K562 (cell line): Measurements from ENCODE around the gene UBXN6. TPM values are rescaled to one million over a fixed set of nuclear protein-coding genes. Genes with fewer than 3 reads are reported as not detected.

ENCODE experiments used
- ATAC-seq: fragments of 200-7000 bp; cut with Tn5 transposase; 3 replicates; pipeline ENCODE4 v1.9.1; 2020; ENCODE audit warnings: moderate library complexity
- BruUV-seq: library from RNA; stranded (reverse); fragments of 400-500 nt; replicated peaks from 2 replicates; lab custom pipeline; 2021; lab: Mats Ljungman, UMichigan
- CTCF ChIA-PET: fragments of 300-600 bp; formaldehyde crosslinking; extraction: SDS; loops from one replicate; lab custom pipeline; 2021; ENCODE audit warnings: low intra/inter-chr PET ratio; lab: Yijun Ruan, JAX
- POLR2A ChIA-PET: fragments of 300-600, 350-650 bp; sonication (Branson Sonifier 250); formaldehyde crosslinking; extraction: SDS; loops from one replicate; lab custom pipeline; 2021; ENCODE audit warnings: antibody characterized with exemption, inconsistent platforms; lab: Yijun Ruan, JAX
- DNase-seq, 4 experiments: peaks; one replicate each; pipeline versions ENCODE4 v3.0.0 to v3.0.0-alpha.2; 2011 to 2018; ENCODE audit warnings: low spot score in 3 of 4, mixed read lengths in 3 of 4; ENCODE audit errors: extremely low read depth in 1 of 4
- FAIRE-seq: peaks from 2 replicates; lab custom pipeline; 2011; peaks lifted over from hg19 to GRCh38; lab: Jason Lieb, UNC
- H2AFZ ChIP-seq: 2 replicates; pipeline ENCODE4 v1.6.0; 2011; ENCODE audit warnings: low read depth, low read length, control low read depth, inconsistent platforms
- H3K27ac ChIP-seq: fragments of 200-600 bp; 3 replicates; pipeline ENCODE4 v1.8.0; 2011; ENCODE audit warnings: low read depth, mild to moderate bottlenecking, control low read depth, inconsistent platforms, low read length, moderate library complexity, mixed read lengths; ENCODE audit errors: extremely low read depth
- H3K27me3 ChIP-seq, 2 experiments: fragments of 300-600 bp in 1 of 2; 2 replicates in 1 of 2; 3 replicates in 1 of 2; pipeline versions ENCODE4 v1.6.0 to v1.8.0; 2011; ENCODE audit warnings: inconsistent platforms in 2 of 2, low read length in 2 of 2, mild to moderate bottlenecking in 1 of 2, mixed read lengths in 1 of 2, moderate library complexity in 1 of 2; ENCODE audit not compliant: control insufficient read depth in 2 of 2, insufficient read depth in 2 of 2
- H3K36me3 ChIP-seq: fragments of 300-600 bp; 3 replicates; pipeline ENCODE4 v1.8.0; 2011; ENCODE audit warnings: mild to moderate bottlenecking, low read length, inconsistent platforms; ENCODE audit not compliant: control insufficient read depth, insufficient read depth
- H3K4me1 ChIP-seq, 2 experiments: fragments of 200-600 bp in 1 of 2; replicated peaks in 1 of 2; 2 replicates in 1 of 2; 3 replicates in 1 of 2; pipeline versions ENCODE4 v1.5.1 to v1.8.0; 2011; ENCODE audit warnings: inconsistent platforms in 2 of 2, low read length in 2 of 2, mild to moderate bottlenecking in 1 of 2, mixed read lengths in 1 of 2, moderate library complexity in 1 of 2; ENCODE audit not compliant: control insufficient read depth in 2 of 2, insufficient read depth in 2 of 2
- H3K4me2 ChIP-seq: 2 replicates; pipeline ENCODE4 v1.6.1; 2011; ENCODE audit warnings: low read length, control low read depth, inconsistent platforms, mixed read lengths; ENCODE audit not compliant: insufficient read depth
- H3K4me3 ChIP-seq: fragments of 200-600 bp; sonication (generic), shearing (Covaris generic); 2 replicates; pipeline ENCODE4 v1.5.1; 2016; ENCODE audit warnings: control low read depth, inconsistent platforms
- H3K79me2 ChIP-seq: fragments of 200-600 bp; 3 replicates; pipeline ENCODE4 v1.8.0; 2011; ENCODE audit warnings: low read length, inconsistent platforms; ENCODE audit not compliant: control insufficient read depth, insufficient read depth
- H3K9ac ChIP-seq, 2 experiments: 2 replicates each; pipeline versions ENCODE4 v1.6.0 to v1.6.1; 2011; ENCODE audit warnings: low read depth in 2 of 2, low read length in 2 of 2, control low read depth in 1 of 2, inconsistent platforms in 1 of 2, mild to moderate bottlenecking in 1 of 2, mixed read lengths in 1 of 2; ENCODE audit not compliant: insufficient read depth in 1 of 2
- H3K9me1 ChIP-seq: one replicate; pipeline ENCODE4 v1.6.0; 2011; ENCODE audit warnings: inconsistent platforms, mild to moderate bottlenecking, low read length, moderate library complexity; ENCODE audit not compliant: control insufficient read depth, insufficient read depth
- H3K9me3 ChIP-seq: replicated peaks from 2 replicates; pipeline ENCODE4 v1.5.1; 2011; ENCODE audit warnings: low read depth, low read length, inconsistent platforms; ENCODE audit not compliant: control insufficient read depth, insufficient read depth
- H4K20me1 ChIP-seq: replicated peaks from 2 replicates; pipeline ENCODE4 v1.6.1; 2011; ENCODE audit warnings: low read length, inconsistent platforms, mixed read lengths; ENCODE audit not compliant: control insufficient read depth, insufficient read depth
- CBX3 ChIP-seq, 2 experiments: IDR thresholded peaks; 1 replicate in 1 of 2; 2 replicates in 1 of 2; pipeline ENCODE4 v1.6.1; 2012; ENCODE audit warnings: inconsistent platforms in 2 of 2, low read length in 2 of 2, borderline replicate concordance in 1 of 2, control low read depth in 1 of 2
- CBX8 ChIP-seq: fragments of 200-600 bp; sonication (generic); IDR thresholded peaks from 2 replicates; pipeline ENCODE4 v1.6.1; 2012; ENCODE audit warnings: borderline replicate concordance, mixed run types, low read depth, mild to moderate bottlenecking, moderate library complexity, mixed read lengths, low read length, control low read depth, inconsistent platforms; ENCODE audit not compliant: poor library complexity, severe bottlenecking; ENCODE audit errors: extremely low read depth
- CREBBP ChIP-seq: IDR thresholded peaks from one replicate; pipeline ENCODE4 v1.6.1; 2012; ENCODE audit warnings: low read depth, mild to moderate bottlenecking, control low read depth, inconsistent platforms, low read length
- EZH2 ChIP-seq: IDR thresholded peaks from 2 replicates; pipeline ENCODE4 v1.6.1; 2012; ENCODE audit warnings: low read depth, mild to moderate bottlenecking, inconsistent platforms, low read length, borderline replicate concordance
- KLF1 ChIP-seq: fragments of 450-650 bp; IDR thresholded peaks from 2 replicates; pipeline ENCODE4 v1.6.1; 2016; ENCODE audit warnings: missing genetic modification characterization, missing compliant biosample characterization
- MLLT1 ChIP-seq, 2 experiments: fragments of 450-650 bp; IDR thresholded peaks; 2 replicates each; pipeline ENCODE4 v1.6.1; 2016
- NFIX ChIP-seq: fragments of 250-450 bp; sonication (Bioruptor Pico); IDR thresholded peaks from 2 replicates; pipeline ENCODE4 v1.4.0; 2020; ENCODE audit warnings: low read depth, mild to moderate bottlenecking, moderate library complexity
- POLR2G ChIP-seq: fragments of 200-400 bp; formaldehyde crosslinking; IDR thresholded peaks from 2 replicates; pipeline ENCODE4 v1.6.1; 2017; ENCODE audit warnings: low read depth, mild to moderate bottlenecking, antibody characterized with exemption, low read length, moderate library complexity
- POLR3A ChIP-seq: IDR thresholded peaks from 2 replicates; pipeline ENCODE4 v1.6.1; 2011; ENCODE audit warnings: borderline replicate concordance, mild to moderate bottlenecking, moderate library complexity; ENCODE audit not compliant: insufficient read length, insufficient read depth; ENCODE audit errors: extremely low read depth
- RFX1 ChIP-seq: fragments of 450-650 bp; IDR thresholded peaks from 2 replicates; pipeline ENCODE4 v1.6.1; 2016; ENCODE audit warnings: mild to moderate bottlenecking, moderate library complexity
- SMAD1 ChIP-seq: fragments of 150-350 bp; IDR thresholded peaks from 2 replicates; pipeline ENCODE4 v1.6.1; 2014; ENCODE audit warnings: low read length, low read depth; ENCODE audit not compliant: partially characterized antibody
- STAT5B ChIP-seq: fragments of 250-450 bp; sonication (Bioruptor Pico); IDR thresholded peaks from 2 replicates; pipeline ENCODE4 v1.8.0; 2021; ENCODE audit warnings: mild to moderate bottlenecking, inconsistent platforms
- TEAD2 ChIP-seq: fragments of 450-650 bp; IDR thresholded peaks from 2 replicates; pipeline ENCODE4 v1.6.1; 2016; ENCODE audit warnings: missing genetic modification characterization, control low read depth, missing compliant biosample characterization
- YBX1 ChIP-seq: fragments of 450-650 bp; IDR thresholded peaks from 2 replicates; pipeline ENCODE4 v1.7.1; 2016; ENCODE audit warnings: mild to moderate bottlenecking
- ZNF146 ChIP-seq: IDR thresholded peaks from one replicate; pipeline ENCODE4 v1.6.1; 2018; ENCODE audit warnings: missing compliant biosample characterization; ENCODE audit not compliant: unreplicated experiment
- ZNF197 ChIP-seq: fragments of 200-800 bp; sonication (Bioruptor generic); IDR thresholded peaks from 2 replicates; pipeline ENCODE4 v1.6.1; 2016; ENCODE audit warnings: low read depth, missing genetic modification characterization, missing compliant biosample characterization
- ZNF239 ChIP-seq: fragments of 250-450 bp; sonication (Bioruptor Pico); IDR thresholded peaks from 2 replicates; pipeline ENCODE4 v1.4.0; 2020; ENCODE audit warnings: mild to moderate bottlenecking
- WGBS: fragments of 100-300 bp; shearing (Covaris generic); methylation state at CpG from one replicate; pipeline ENCODE4 v1.1.6; 2016; ENCODE audit warnings: low coverage, mixed read lengths; ENCODE audit not compliant: insufficient coverage; ENCODE audit errors: missing lambda C conversion rate; 5-methylcytosine and 5-hydroxymethylcytosine counted together
- in situ Hi-C: fragments of 300-500 bp; cut with MboI; formaldehyde crosslinking; loops from 4 replicates; pipeline ENCODE4 v1.15.0; 2018; ENCODE audit warnings: inconsistent platforms, mixed read lengths
- intact Hi-C: fragments of 100-400 bp; cut with micrococcal nuclease; formaldehyde crosslinking; loops from 2 replicates; pipeline ENCODE4 v1.14.2; 2022
- polyA plus RNA-seq, 8 experiments: library from polyadenylated mRNA; depleted of rRNA in 4 of 8; stranded (reverse) in 5 of 8; unstranded in 3 of 8; fragments of >200 nt; fragmentation: Nextera tagmentation in 2 of 8; fragmentation: Illumina TruSeq in 1 of 8; extraction: Ambion mirVana in 2 of 8; extraction: Trizol in 1 of 8; gene quantifications; 2 replicates each; pipeline versions ENCODE4 v1.2.1 to v1.2.3, GENCODE V29; 2011 to 2014; ENCODE audit warnings: inconsistent platforms in 1 of 8, missing spikeins in 1 of 8
- total RNA-seq, 7 experiments: library from RNA; depleted of rRNA in 6 of 7; stranded (reverse); fragments of >200 nt in 6 of 7; fragmentation: Illumina TruSeq in 2 of 7; extraction: Trizol in 2 of 7; gene quantifications; 2 replicates each; pipeline versions ENCODE4 v1.2.1 to v1.2.3, GENCODE V29; 2011 to 2021; ENCODE audit warnings: low replicate concordance in 1 of 7

Gene UBXN6
- total and polyA plus RNA-seq, 9 of the 15 experiments (the other 6 are each of a cell fraction or from before 2014, with no cell fraction given), result 0.48 to 90.2 (median 29.5) TPM

GRCh38 chr19:4500841-4501591 lies 43.4 kb upstream of the UBXN6 start:
- intact Hi-C loops, result no loop called here

GRCh38 chr19:4499855-4500254 lies 42.3 kb upstream of the UBXN6 start:
- intact Hi-C loops (no loop called here), in situ Hi-C loops (no loop called here)
- H3K36me3 ChIP-seq, result peaks cover 45% of the 10 kb centered on the region; the same call in 1 of the 3 replicates
- H3K4me1 ChIP-seq, result peaks cover 0 to 37% of the 10 kb centered on the region in 2 experiments; a peak in 2 of 5 replicates
- H3K9me1 ChIP-seq, result no peaks in the 10 kb centered on the region
- no peaks in the 10 kb centered on the region for H3K79me2 ChIP-seq
- ChIA-PET POLR2A (interaction anchor here (0.7 kb wide), 1 partner anchor 97 kb away, joined by 3 read pairs; the partner anchor contains the start of gene CHAF1A), CTCF (no interaction called here)
- H3K27ac ChIP-seq, result no peak overlapping the region
- no peak for ATAC-seq
- no peak for FAIRE-seq
- H3K4me3 ChIP-seq, result no peak overlapping the region
- no peak overlapping the region for H3K4me2 ChIP-seq
- no peaks in the 10 kb centered on the region for H3K27me3 ChIP-seq
- H2AFZ ChIP-seq, result no peak overlapping the region
- 94% methylated on average over 11 of the region's 15 CpGs for WGBS
- no peaks in the 10 kb centered on the region for H3K9me3 ChIP-seq
- DNase-seq, result no peak
- no peaks in the 10 kb centered on the region for H4K20me1 ChIP-seq
- H3K9ac ChIP-seq, result no peak overlapping the region
- BruUV-seq, result no TSS peak
- no peak for TF ChIP-seq RFX1
- no peak for TF ChIP-seq CBX3 (IDR thresholded peaks at IDR 0.05; ENCODE audit: borderline replicate concordance in 1 of 2, low read length in 2 of 2)
- TF ChIP-seq YBX1, result no peak
- TF ChIP-seq CREBBP, result no peak
- no peak for TF ChIP-seq POLR3A
- no peak for TF ChIP-seq ZNF197
- TF ChIP-seq TEAD2 (tag), result no peak
- no peak for TF ChIP-seq SMAD1
- TF ChIP-seq NFIX (CRISPR knock-in tag), result no peak
- TF ChIP-seq STAT5B (CRISPR knock-in tag), result no peak
- TF ChIP-seq MLLT1 (IDR thresholded peaks at IDR 0.05), result no peak
- no peak for TF ChIP-seq ZNF146 (CRISPR knock-in tag)
- no peak for TF ChIP-seq EZH2
- TF ChIP-seq ZNF239 (CRISPR knock-in tag), result no peak

More at GRCh38 chr19:4500841-4501591, 43.4 kb upstream of the UBXN6 start:
- Histone ChIP-seq H3K4me2 (no peak overlapping the region), H3K27me3 (no peaks in the 10 kb centered on the region), H3K9me3 (no peaks in the 10 kb centered on the region), H3K4me1 (peaks cover 0 to 47% of the 10 kb centered on the region in 2 experiments; a peak in 2 of 5 replicates), H3K9me1 (no peaks in the 10 kb centered on the region), H3K9ac (peak overlapping the region in 1 of 2 experiments; percentile 20; a peak in 1 of 4 replicates), H3K36me3 (peaks cover 42% of the 10 kb centered on the region; the same call in 1 of the 3 replicates), H3K79me2 (no peaks in the 10 kb centered on the region), H3K4me3 (no peak overlapping the region), H2AFZ (no peak overlapping the region), H4K20me1 (no peaks in the 10 kb centered on the region), H3K27ac (no peak overlapping the region)
- ATAC-seq (no peak), DNase-seq (no peak), FAIRE-seq (no peak)
- no TSS peak for BruUV-seq
- POLR2A ChIA-PET, result no interaction called here
- in situ Hi-C loops, result no loop called here
- TF ChIP-seq CBX8, result no peak
- no peak for TF ChIP-seq KLF1
- peak; percentile 29; the same call in 1 of the 2 replicates for TF ChIP-seq POLR2G
- CTCF ChIA-PET, result no interaction called here
- 89% methylated on average over 19 of the region's 29 CpGs for WGBS
